ENCODE data around the gene FGD2.

FGD2 gene

DNA sequence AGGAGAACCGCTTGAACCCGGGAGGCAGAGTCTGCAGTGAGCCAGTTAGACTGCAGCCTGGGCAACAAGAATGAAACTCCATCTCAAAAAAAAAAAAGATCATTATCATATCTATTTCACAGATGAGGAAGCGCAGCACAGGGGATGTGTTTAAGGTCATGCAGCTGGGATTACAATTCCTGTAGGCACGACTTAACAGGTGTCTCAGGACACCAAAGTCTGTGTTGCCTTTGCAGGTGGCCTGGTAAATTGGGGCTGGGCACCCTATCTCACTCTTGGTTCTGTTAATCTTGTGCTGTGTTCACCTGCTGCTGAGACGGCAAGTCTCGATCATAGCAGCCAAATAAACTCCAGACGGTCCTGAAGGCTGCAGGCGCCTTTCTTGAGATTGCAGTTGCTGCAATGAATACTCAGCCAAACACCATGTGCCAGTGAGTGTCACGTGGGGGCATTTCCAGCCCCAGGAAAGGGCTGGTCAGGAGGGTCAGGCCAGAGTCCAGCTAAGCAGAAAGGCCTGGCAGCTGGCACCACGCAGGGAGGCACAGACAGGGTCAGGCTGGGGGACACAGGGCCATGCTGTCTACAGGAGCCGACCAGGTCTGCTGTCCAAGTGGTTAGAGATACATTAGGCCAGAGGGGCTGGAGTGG, 55.8 kb downstream of the FGD2 start:
- FAIRE-seq, result no peak

DNA sequence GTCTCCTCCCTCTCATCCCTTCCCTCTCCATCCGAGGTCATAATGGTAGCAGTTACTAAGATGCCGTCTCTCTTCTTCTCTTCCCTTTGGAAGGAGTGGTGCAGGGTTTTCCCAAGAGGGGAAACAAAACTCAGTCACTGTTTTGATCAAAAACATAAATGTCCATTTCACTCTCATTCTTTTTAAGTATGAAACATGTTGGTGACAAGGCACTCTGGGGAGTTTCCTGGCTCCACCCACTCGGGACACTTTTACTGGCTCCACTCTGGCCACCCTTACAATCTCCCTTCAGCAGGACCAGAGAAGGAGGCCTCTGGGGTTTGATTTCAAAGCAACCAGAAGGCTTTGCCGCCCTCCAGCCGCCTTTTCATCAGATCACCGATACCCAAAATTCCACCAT, 57.0 kb downstream of the FGD2 start:
- no peak for FAIRE-seq

DNA sequence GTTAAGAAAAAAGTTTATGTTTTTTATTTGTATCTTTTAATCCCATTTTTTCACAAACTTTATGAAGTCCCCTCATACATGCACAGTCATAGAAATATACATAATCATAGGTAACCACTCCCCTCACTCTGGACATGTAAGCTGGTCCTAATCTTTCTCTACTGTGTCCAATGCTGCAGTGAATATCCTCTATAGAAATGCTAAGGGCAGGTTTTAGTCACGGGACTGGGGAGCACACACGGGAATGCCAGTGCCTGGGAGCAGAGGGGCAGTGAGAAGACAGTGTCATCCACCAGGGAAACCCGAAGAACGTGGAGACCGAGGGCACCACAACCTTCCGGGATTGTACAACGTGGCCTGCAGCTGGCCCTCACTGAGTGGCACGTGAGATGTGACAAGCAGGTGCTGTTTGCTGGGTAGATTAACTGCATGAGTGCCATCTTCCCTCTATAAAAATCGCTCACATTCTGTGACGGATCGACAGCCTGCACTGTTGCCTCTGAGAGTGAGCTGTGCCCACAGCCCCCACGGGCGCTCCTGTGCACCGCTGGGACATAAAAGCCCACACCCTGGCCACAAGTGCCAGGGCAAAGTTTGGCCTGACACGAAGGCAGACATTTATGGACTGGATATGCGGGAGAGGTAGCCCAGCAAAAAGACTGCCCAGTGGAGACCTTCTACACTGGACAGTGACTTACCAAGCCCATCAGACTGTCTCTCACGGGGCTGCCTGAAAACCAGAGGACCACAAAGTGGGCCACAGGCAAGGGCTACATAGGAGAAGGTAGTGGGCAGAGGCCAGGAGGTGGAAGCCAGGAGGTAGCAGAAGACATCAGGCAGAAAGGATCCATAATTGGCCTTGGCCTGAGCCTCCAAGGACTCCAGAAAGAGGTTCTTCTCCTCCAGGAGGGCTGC, 63.2 kb downstream of the FGD2 start:
- FAIRE-seq, result no peak

DNA sequence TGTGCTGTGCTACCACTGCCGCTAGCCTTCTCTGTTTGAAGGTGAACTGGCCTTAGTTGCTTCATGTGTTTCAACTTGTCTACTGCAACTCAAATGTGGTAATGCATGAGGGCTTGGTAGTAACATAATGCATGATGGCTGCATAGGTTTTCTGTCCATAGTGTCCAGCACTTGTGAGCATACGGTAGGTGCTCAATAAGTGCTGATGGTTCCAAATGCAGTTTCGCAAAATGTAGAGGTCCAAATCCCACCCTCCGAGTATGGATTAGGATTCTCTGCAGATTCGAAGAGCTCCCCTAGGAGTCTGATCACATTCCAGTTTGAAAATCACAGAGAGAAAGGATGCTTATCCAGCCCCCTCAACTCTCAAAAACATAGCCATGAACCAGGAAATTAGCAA, 64.2 kb downstream of the FGD2 start:
- FAIRE-seq, result no peak

DNA sequence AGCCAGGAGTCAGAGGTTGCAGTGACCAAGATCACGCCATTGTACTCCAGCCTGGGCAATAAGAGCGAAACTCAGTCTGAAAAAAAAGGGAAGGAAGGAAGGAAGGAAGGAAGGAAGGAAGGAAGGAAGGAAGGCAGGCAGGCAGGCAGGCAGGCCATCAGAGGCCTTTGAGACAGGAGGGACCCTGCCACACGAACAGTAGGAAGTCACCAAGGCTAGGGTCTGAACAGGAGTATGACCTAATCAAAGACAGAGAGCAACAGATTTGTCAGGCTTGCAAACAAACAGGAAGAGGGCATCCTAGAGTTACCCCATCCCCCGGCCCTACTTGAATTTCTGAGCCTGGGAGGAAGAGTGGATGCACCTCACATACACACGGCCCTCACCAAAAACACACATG, 67.1 kb downstream of the FGD2 start:
- FAIRE-seq, result no peak

- no peak for FAIRE-seq
Observed at GRCh38 chr6:37074053-37074827, 68.8 kb downstream of the FGD2 start.

GRCh38 chr6:37077191-37077904, 71.9 kb downstream of the FGD2 start:
- FAIRE-seq, result no peak

- FAIRE-seq, result no peak
Observed at GRCh38 chr6:37077905-37078296, 72.4 kb downstream of the FGD2 start.
